T-helper 1 cell (primary cell): ENCODE results near the gene CFAP77.
A peak's percentile ranks its signal among the peaks of the same experiment; 100 is the strongest.

ENCODE experiments used
- DNase-seq, 5 donors: peaks; one replicate each; pipeline ENCODE4 v3.0.0-alpha.2; 2012 to 2020

Gene CFAP77

GRCh38 chr9:132497731-132498130, 87.7 kb downstream of the CFAP77 start:
- no peak for DNase-seq

DNA sequence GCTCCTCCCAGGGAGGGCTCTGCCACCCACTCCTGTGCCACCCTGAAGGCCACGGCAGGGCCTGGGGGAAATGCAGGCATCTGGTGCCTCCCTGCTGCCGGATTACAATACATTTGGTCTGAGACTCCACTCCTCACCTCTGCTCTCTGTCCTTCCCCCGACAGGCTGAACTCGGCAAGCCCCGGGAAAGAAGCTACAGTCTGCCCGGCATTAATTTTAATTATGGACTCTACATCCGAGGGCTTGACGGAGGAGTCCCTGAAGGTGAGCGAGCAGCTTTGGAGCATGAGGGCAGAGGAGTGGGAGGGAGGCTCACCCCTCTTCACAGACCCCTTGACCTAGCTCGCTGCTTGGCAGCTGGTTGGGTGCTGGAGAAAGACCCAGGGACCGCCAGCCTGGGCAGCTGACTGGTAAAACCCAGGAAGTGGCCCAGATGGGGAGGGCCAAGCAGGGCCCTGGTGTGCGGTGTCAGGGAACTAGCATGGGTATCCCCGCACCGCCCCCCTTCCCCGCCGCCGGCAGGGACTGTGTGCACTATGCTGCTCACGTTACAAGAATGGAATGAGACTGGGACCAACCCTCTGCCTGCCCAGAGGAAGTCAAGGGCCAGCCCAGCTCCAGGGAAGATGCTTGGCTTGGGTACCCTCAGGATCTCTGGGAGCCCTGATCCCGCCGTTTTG, 88.7 kb downstream of the CFAP77 start:
- no peak for DNase-seq

GRCh38 chr9:132499251-132499650, 89.2 kb downstream of the CFAP77 start:
- no peak for DNase-seq

DNA sequence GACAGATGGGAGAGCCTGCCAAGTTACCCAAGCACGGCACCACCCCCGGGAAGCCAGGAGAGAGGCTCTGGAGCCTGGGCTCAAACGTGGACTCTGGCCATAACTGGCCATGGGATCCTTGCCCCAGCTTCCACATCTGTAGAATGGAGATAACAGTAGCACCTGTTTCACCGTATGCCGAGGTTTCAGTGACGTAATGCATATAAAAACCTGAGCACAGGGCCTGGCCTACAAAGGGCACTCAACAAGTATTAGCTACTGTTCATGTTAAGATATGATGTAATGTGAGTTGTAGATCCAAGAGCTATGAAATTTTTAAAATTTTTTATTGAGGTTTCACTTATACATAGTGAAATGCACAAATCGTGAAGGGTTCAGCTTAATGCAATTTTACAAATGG, 90.2 kb downstream of the CFAP77 start:
- no peak for DNase-seq

GRCh38 chr9:132502480-132502879, 92.5 kb downstream of the CFAP77 start:
- DNase-seq = no peak

GRCh38 chr9:132503116-132503515, 93.1 kb downstream of the CFAP77 start:
- no peak for DNase-seq

DNA sequence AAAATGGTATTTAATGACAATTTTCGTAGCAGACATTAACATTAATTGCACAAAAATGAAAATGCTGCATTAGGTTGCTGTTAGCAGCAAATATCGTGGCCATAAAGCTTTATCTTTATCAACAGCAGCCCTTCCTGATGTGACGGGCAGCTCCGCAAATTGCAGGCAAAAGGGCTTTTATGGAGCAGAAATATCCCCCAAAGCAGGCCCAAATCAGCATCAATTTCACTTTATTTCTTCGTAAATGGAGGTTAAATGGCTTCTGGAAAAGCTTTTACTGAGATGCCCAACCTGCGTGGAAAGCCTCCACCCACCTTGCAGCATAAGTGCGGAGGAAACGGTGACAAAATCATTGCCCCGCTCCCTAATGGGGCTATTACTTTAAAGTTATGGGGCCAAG, 94.5 kb downstream of the CFAP77 start:
- no peak for DNase-seq

GRCh38 chr9:132505991-132506655, 96.1 kb downstream of the CFAP77 start:
- DNase-seq = no peak

GRCh38 chr9:132506977-132507669, 97.1 kb downstream of the CFAP77 start:
- no peak for DNase-seq

DNA sequence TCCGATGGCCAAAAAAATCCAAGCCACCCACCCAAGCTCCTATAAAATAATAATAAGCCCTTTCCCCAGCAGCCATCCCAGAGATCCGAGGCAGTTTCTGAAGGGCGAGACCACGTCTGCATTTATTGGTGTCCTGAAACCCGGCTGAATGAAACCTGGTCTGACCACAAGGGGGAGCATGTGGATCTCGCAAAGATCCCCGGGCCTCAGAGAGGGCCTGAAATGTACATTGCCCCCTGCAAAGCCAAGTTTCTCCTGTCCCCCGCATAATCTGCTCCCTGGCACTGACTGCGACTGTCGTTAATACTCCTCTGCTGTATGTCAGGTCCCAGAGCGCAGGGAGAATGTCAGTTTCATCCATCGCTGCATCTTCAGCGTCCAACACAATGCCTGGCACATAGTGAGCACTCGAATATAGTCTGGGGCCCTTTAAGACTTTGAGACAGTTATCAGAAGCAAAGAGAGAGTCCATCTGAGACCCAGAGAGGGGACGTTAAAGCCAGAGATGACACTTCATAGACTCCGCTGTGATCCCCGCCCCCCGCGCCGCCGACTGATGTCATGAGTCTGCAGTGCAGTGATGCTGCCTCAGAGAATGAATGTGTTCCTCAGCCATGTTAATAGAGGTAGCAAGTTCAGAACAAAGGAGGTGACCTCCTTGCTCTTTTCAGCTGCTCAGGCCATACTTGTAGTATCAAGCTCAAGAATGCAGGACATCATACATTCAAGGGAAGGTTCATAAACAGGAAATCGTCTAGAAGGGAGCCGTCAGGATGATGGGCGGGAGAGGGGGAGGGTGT, 97.9 kb downstream of the CFAP77 start:
- peak in 4 of 5 donors; percentile 35 to 63 (median 41) for DNase-seq

DNA sequence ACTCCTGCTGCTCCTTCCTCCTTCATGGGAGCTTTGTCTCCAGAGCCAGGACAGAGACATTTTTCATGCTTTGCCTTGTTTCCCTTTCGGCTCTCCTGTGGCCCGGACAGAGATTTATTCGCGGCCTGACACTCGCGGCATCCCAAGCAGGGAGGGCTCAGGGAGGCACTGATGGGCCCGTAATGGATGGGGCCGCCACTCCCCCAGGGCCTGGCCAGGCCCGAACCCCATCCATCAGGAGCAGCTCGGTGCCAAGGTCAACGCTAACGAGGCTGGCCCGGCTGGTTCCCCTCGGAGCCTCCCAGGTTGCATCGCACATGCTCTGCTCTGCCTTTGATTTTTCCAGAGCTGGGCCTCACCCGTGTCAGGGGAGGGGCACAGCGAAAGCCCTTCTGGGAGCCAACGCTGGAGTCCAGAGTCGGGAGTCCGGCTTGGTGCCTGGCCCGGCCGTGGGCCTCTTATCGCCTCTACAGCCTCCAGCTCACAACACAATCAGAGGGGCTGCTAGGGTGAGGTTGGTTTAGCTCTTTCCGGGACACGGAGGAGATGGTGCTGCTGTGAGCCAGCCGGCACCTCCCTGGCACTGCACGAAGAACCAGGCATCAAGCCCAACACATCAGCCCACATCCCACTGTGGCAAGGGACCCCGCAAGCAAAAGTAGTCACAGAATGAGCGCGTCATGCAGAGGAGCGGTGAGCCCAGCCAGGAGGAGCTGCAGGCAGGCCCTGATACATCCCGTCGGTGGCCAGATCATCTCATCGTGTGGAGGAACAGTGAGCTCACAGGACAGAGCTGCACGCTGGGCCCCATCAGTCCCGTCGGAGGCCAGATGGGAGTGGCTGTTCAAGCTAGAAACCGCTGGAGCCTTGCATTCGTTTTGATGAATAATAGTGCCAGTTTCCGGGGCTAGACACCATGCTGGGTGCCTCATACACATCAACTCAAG, 100.2 kb downstream of the CFAP77 start:
- DNase-seq = no peak

DNA sequence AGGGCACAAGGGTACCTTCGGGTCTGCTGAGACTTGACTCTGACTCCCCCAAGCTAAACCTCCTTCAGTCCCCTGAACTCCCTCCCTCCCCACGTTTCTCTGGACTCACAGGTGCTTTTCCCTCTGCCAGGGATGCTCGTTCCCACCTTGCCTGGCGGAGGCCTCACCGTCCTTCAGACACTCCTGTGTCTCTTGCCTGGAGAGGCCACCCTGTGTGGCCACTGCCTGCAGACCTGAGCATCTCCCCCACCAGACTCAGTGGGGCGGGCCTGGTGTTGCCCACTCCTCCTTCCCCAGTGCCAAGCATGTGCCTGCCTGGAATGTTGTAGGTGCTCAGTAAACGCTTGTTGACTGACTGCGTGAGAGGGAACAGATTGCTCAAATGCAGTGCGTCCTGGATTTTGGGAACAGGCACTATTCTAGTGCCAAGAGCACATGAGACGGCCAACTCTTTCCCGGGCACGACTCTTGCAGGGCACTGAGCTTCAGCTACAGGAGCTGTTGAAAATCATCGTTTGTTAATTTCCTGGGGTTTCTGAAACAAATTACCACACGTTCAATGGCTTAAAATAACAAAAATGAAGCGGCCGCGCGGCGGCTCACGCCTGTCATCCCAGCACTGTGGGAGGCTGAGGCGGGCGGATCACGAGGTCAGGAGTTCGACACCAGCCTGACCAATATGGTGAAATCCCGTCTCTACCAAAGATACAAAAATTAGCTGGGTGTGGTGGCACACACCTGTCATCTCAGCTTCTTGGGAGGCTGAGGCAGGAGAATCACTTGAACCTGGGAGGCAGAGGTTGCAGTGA, 101.4 kb downstream of the CFAP77 start:
- DNase-seq = no peak

DNA sequence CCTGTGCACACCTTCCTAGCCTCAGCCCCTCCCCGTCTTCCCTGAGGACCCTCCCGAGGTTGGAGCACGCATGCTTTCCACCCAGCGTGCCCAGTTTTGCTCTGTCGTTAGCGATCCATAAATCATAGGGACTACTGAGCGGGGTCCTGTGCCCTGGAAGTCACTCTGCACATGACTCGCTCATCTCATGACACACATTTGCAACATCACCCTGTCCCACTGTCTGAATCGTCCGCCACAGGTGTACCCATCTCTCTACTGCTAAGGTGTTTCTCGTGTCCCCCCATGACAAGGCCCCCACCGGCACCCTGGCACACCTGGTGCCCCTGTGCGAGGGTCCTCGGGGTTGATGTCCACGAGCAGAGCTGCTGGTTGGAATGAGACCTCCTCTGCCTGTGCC, 103.4 kb downstream of the CFAP77 start:
- DNase-seq = no peak

DNA sequence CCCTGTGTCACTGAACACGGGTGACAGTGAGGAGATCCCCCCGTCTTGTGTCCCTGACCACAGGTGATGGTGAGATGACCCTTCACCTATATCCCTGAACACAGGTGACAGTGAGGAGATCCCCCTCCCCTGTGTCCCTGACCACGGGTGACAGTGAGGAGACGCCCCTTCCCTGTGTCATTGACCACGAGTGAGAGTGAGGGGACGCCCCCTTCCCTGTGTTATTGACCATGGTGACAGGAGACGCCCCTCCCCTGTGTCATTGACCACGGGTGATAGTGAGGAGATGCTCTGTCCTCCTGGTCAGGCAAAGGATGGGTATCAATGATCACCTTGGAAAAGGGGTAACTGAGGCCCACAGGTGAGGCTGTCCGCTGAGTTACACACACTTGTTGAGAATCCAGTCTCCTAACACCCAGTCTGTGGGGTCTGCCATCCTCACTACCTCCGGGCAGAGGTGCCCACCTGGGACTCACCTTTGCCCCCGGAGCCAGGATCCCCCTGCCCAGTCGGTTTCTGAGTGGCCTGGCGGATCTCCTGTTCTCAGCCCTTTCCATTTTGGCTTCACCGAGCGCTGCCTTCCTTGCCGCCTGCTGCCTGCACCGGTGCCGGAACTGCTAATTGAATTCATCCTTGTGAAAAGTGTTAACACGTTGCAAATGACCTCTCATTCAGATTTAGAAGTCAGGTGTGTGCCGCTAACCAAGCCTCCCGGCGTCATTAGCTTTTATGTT, 104.2 kb downstream of the CFAP77 start:
- no peak for DNase-seq

- no peak for DNase-seq
These were observed 104.8 kb downstream of the CFAP77 start for GRCh38 chr9:132514821-132515220.

DNA sequence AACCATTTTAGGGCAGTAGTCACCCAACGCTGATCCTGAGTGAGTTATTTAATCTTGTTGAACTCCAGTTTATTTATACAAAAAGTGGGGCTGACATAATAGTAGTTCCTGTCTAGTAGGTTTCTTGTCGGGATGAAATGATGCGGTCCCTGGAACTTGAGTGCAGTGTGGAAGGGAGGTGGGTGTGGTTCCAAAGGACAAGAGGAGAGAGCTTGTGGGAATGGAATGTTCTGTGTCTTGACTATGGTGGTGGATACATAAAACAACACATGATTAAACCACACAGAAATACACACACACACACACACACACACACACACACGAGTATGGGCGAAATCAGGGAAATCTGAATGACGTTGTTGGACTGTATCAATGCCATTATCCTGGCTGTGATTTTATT, 106.3 kb downstream of the CFAP77 start:
- no peak for DNase-seq

DNA sequence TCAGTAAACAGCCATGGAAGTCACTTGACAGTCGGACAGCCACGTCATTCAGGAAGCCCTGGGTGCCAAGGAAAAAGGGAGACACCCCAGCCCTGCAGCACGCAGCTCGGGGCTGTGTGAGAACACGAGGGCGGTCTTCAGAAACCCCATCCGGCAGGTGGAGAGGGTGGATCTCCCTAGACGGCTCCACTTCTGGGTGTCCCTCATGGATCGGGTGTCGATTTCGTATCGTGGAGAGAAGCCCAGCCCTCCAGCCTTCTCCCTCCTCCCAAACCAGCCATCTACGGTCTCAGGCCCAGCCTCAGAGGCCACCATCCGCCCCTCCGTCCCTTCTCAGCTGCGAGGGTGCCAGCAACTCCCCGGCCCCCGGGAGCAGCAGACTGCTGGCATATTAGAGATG, 106.9 kb downstream of the CFAP77 start:
- DNase-seq = no peak

DNA sequence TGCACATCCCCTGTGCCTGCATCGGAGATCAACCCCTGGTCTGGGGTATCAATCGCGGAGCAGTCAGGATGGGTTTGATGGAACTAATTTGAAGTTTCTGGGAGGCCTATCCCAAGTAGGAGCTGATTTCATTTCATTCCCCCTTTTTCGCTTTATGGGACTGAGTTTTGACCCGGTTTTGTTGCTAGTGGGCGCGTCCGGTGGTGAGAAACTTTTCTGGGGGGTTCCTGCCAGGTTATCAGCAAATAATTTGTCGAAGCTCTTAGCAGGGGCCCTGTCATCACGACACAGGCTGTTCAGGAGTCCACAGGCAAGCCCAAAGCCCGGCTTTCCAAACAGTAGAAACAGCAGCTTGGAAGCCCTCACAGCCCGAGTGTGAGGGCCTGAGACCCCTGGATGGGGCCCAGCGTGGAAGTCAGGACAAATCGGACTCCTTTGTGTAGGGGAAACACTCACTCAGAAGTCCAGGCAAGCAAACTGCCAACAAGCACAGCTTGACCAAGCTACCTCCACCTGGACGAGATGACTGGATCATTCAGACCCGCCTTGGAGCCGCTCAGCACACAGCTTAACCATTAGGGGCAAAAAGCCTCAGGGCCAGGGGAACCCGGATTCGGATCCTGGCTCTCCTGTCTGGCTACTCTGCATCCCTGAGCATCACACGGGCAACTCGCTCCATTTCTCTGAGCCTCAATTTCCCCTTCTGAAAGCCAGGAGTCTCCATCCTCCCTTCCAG, 108.0 kb downstream of the CFAP77 start:
- DNase-seq = no peak

DNA sequence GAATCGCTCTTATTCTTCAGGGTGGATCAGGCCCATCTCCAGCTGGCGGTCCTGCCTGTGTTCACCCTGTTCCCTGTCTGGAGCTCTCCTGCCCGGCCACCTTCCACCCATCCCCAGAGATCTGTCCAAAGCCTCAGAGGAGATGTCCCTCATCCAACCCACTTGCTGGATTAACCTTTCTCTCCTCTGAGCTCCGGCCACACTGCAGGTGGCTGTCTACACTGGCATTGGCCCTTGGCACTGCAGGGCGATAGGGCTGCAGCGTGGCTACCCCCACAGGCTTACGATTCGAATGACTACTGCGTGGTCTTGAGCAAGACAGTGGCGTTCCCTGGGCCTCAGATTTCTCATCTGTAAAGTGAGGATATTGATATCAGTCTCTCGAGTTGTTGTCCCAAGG, 108.6 kb downstream of the CFAP77 start:
- no peak for DNase-seq

DNA sequence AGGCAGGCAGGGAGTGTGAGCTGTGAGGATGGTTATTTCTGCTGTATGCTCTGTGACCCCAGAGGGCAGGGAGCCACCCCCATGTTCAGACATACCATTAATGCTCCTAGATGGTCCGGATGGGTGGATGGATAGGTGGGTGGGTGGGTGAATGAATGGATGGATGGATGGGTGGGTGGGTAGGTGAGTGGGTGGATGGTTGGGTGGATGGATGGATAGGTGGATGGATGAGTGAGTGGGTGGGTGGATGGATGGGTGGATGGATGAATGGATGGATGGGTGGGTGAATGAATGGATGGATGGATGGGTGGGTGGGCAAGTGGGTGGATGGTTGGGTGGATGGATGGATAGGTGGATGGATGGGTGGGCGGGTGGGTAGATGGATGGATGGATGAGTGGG, 109.0 kb downstream of the CFAP77 start:
- DNase-seq = no peak
